IMR-90 (cell line): Measurements from ENCODE around the gene ZNRF3. TPM values are rescaled to one million over a fixed set of nuclear protein-coding genes. Genes with fewer than 3 reads are reported as not detected.

Experiments
- ATAC-seq: fragments of 200-7000 bp; cut with Tn5 transposase; 2 replicates; pipeline ENCODE4 v1.9.1; 2020; ENCODE audit warnings: low read depth, mild to moderate bottlenecking, moderate library complexity
- BruUV-seq: library from RNA; stranded (reverse); fragments of 400-500 nt; replicated peaks from 2 replicates; lab custom pipeline; 2021; lab: Mats Ljungman, UMichigan
- CTCF ChIA-PET: fragments of 300-600 bp; formaldehyde crosslinking; extraction: SDS; loops from one replicate; lab custom pipeline; 2021; ENCODE audit warnings: antibody characterized with exemption; lab: Yijun Ruan, JAX
- POLR2A ChIA-PET: fragments of 300-600 bp; sonication (Branson Sonifier 250); formaldehyde crosslinking; loops from one replicate; lab custom pipeline; 2022; ENCODE audit warnings: antibody characterized with exemption; ENCODE audit not compliant: unreplicated experiment; lab: Charles Lee
- DNase-seq: peaks from one replicate; pipeline ENCODE4 v3.0.0; 2013
- H2AFZ ChIP-seq: replicated peaks from 2 replicates; pipeline ENCODE3; 2013; ENCODE audit warnings: low read length, mild to moderate bottlenecking; ENCODE audit not compliant: poor library complexity
- H2AK5ac ChIP-seq: 2 replicates; pipeline ENCODE4 v1.6.1; 2013; ENCODE audit warnings: low read depth, low read length, inconsistent platforms
- H2AK9ac ChIP-seq: replicated peaks from 2 replicates; pipeline ENCODE3; 2013; ENCODE audit warnings: mild to moderate bottlenecking, low read depth, low read length, moderate library complexity; ENCODE audit not compliant: poor library complexity
- H2BK120ac ChIP-seq: 2 replicates; pipeline ENCODE4 v1.6.1; 2013; ENCODE audit warnings: low read depth, low read length, inconsistent platforms
- H2BK15ac ChIP-seq: 3 replicates; pipeline ENCODE4 v1.6.1; 2013; ENCODE audit warnings: low read depth, low read length, inconsistent platforms
- H2BK20ac ChIP-seq: 2 replicates; pipeline ENCODE4 v1.6.1; 2013; ENCODE audit warnings: low read depth, mild to moderate bottlenecking, inconsistent platforms, low read length, moderate library complexity
- H2BK5ac ChIP-seq: 2 replicates; pipeline ENCODE4 v1.6.1; 2013; ENCODE audit warnings: mild to moderate bottlenecking, low read depth, low read length, inconsistent platforms; ENCODE audit not compliant: poor library complexity, severe bottlenecking
- H3K14ac ChIP-seq: replicated peaks from 2 replicates; pipeline ENCODE4 v1.6.1; 2013; ENCODE audit warnings: low read depth, low read length, inconsistent platforms
- H3K18ac ChIP-seq: 2 replicates; pipeline ENCODE4 v1.6.1; 2013; ENCODE audit warnings: low read depth, low read length, control low read depth
- H3K23ac ChIP-seq: 2 replicates; pipeline ENCODE4 v1.6.1; 2013; ENCODE audit warnings: low read depth, low read length, inconsistent platforms
- H3K27ac ChIP-seq: 2 replicates; pipeline ENCODE4 v1.5.1; 2013; ENCODE audit warnings: mild to moderate bottlenecking, control low read depth, low read length; ENCODE audit not compliant: insufficient read depth
- H3K27me3 ChIP-seq: 2 replicates; pipeline ENCODE4 v1.6.1; 2013; ENCODE audit warnings: low read length; ENCODE audit not compliant: control insufficient read depth, insufficient read depth
- H3K36me3 ChIP-seq: 2 replicates; pipeline ENCODE4 v1.6.1; 2013; ENCODE audit warnings: low read length, mixed read lengths; ENCODE audit not compliant: control insufficient read depth, insufficient read depth
- H3K4ac ChIP-seq: 2 replicates; pipeline ENCODE4 v1.6.1; 2013; ENCODE audit warnings: low read depth, low read length, inconsistent platforms
- H3K4me1 ChIP-seq: 2 replicates; pipeline ENCODE4 v1.6.1; 2013; ENCODE audit warnings: low read length, mixed read lengths; ENCODE audit not compliant: control insufficient read depth, insufficient read depth
- H3K4me2 ChIP-seq: 2 replicates; pipeline ENCODE4 v1.6.1; 2013; ENCODE audit warnings: low read depth, mild to moderate bottlenecking, control low read depth, low read length, moderate library complexity
- H3K4me3 ChIP-seq: 2 replicates; pipeline ENCODE4 v1.5.1; 2013; ENCODE audit warnings: low read depth, mild to moderate bottlenecking, control low read depth, low read length, moderate library complexity; ENCODE audit not compliant: insufficient read depth
- H3K56ac ChIP-seq: 2 replicates; pipeline ENCODE4 v1.6.1; 2013; ENCODE audit warnings: low read length, inconsistent platforms; ENCODE audit not compliant: insufficient read depth; ENCODE audit errors: extremely low read depth
- H3K79me1 ChIP-seq, 2 experiments: 2 replicates each; pipeline ENCODE4 v1.6.1; 2013; ENCODE audit warnings: low read length in 2 of 2, inconsistent platforms in 1 of 2, low read depth in 1 of 2
- H3K9ac ChIP-seq: 2 replicates; pipeline ENCODE4 v1.6.1; 2013; ENCODE audit warnings: low read depth, low read length, control low read depth
- H3K9me1 ChIP-seq: 2 replicates; pipeline ENCODE4 v1.6.1; 2013; ENCODE audit warnings: low read length, inconsistent platforms; ENCODE audit not compliant: insufficient read depth
- H3K9me3 ChIP-seq: 2 replicates; pipeline ENCODE4 v1.6.1; 2013; ENCODE audit warnings: low read length; ENCODE audit not compliant: control insufficient read depth, insufficient read depth
- H4K20me1 ChIP-seq: 2 replicates; pipeline ENCODE4 v1.6.1; 2013; ENCODE audit warnings: low read length, inconsistent platforms; ENCODE audit not compliant: insufficient read depth
- H4K5ac ChIP-seq: 2 replicates; pipeline ENCODE4 v1.6.1; 2013; ENCODE audit warnings: mild to moderate bottlenecking, low read depth, low read length, control low read depth
- H4K8ac ChIP-seq, 2 experiments: 2 replicates each; pipeline ENCODE4 v1.6.1; 2013; ENCODE audit warnings: low read depth in 2 of 2, low read length in 2 of 2, control low read depth in 1 of 2, inconsistent platforms in 1 of 2
- H4K91ac ChIP-seq: 2 replicates; pipeline ENCODE4 v1.6.1; 2013; ENCODE audit warnings: low read depth, low read length, inconsistent platforms; ENCODE audit not compliant: insufficient read depth
- CEBPB ChIP-seq: IDR thresholded peaks from 2 replicates; pipeline ENCODE4 v1.6.1; 2012; ENCODE audit warnings: low read depth, low read length, improper control_type of control experiment
- CHD1 ChIP-seq: IDR thresholded peaks from 2 replicates; pipeline ENCODE4 v1.6.1; 2012; ENCODE audit warnings: low read depth, low read length, improper control_type of control experiment
- ELK1 ChIP-seq: fragments of 150-350 bp; IDR thresholded peaks from 2 replicates; pipeline ENCODE4 v1.6.1; 2016; ENCODE audit warnings: low read depth, mild to moderate bottlenecking, low read length, moderate library complexity, borderline replicate concordance
- FOS ChIP-seq: fragments of 150-350 bp; IDR thresholded peaks from 2 replicates; pipeline ENCODE4 v1.6.1; 2016; ENCODE audit warnings: low read depth, low read length
- MAFK ChIP-seq: IDR thresholded peaks from 2 replicates; pipeline ENCODE4 v1.6.1; 2012; ENCODE audit warnings: low read depth, low read length, improper control_type of control experiment
- MAZ ChIP-seq: IDR thresholded peaks from 2 replicates; pipeline ENCODE4 v1.6.1; 2012; ENCODE audit warnings: low read depth, mild to moderate bottlenecking, low read length, improper control_type of control experiment, moderate library complexity, borderline replicate concordance
- MXI1 ChIP-seq: IDR thresholded peaks from 2 replicates; pipeline ENCODE4 v1.6.1; 2012; ENCODE audit warnings: low read depth, mild to moderate bottlenecking, low read length, moderate library complexity, borderline replicate concordance
- NFE2L2 ChIP-seq: fragments of 150-350 bp; IDR thresholded peaks from 2 replicates; pipeline ENCODE4 v1.6.1; 2016; ENCODE audit warnings: low read depth, mild to moderate bottlenecking, low read length
- POLR2A ChIP-seq: IDR thresholded peaks from 2 replicates; pipeline ENCODE4 v1.6.1; 2012; ENCODE audit warnings: mild to moderate bottlenecking, low read depth, low read length
- RAD21 ChIP-seq: IDR thresholded peaks from 2 replicates; pipeline ENCODE4 v1.6.1; 2012; ENCODE audit warnings: low read length, improper control_type of control experiment
- RCOR1 ChIP-seq: IDR thresholded peaks from 2 replicates; pipeline ENCODE4 v1.6.1; 2012; ENCODE audit warnings: mild to moderate bottlenecking, low read length, improper control_type of control experiment; ENCODE audit not compliant: insufficient replicate concordance
- RFX5 ChIP-seq: IDR thresholded peaks from 2 replicates; pipeline ENCODE4 v1.8.0; 2012; ENCODE audit warnings: low read depth, mild to moderate bottlenecking, low read length, moderate library complexity
- SMC3 ChIP-seq: fragments of 150-350 bp; IDR thresholded peaks from 2 replicates; pipeline ENCODE4 v1.6.1; 2016; ENCODE audit warnings: low read depth, mild to moderate bottlenecking, antibody characterized with exemption, low read length, moderate library complexity
- WGBS, 2 experiments: methylation state at CpG; one replicate each; pipeline versions ENCODE4 v1.1.5 to v1.1.7; 2013; ENCODE audit warnings: missing lambda C conversion rate in 2 of 2; ENCODE audit not compliant: insufficient read length in 1 of 2; ENCODE audit errors: extremely low coverage in 2 of 2; 5-methylcytosine and 5-hydroxymethylcytosine counted together
- dilution Hi-C: fragments of 300-500 bp; cut with HindIII; formaldehyde crosslinking; loops from one replicate; pipeline ENCODE4 v1.14.3; 2018; ENCODE audit warnings: low sequenced_read_pairs; ENCODE audit not compliant: unreplicated experiment
- in situ Hi-C: fragments of 300-500 bp; cut with MboI; formaldehyde crosslinking; loops from 3 replicates; pipeline ENCODE4 v1.14.3; 2019; ENCODE audit warnings: low sequenced_read_pairs, inconsistent platforms, mixed read lengths
- intact Hi-C: fragments of 100-400 bp; cut with micrococcal nuclease; formaldehyde crosslinking; loops from 2 replicates; pipeline ENCODE4 v1.10.0; 2022
- polyA plus RNA-seq, 3 experiments: library from polyadenylated mRNA; depleted of rRNA; stranded (reverse); fragments of >200 nt; gene quantifications; 2 replicates each; pipeline ENCODE4 v1.2.3, GENCODE V29; 2012; ENCODE audit warnings: low replicate concordance in 1 of 3
- total RNA-seq: library from RNA; depleted of rRNA; stranded (reverse); fragments of >200 nt; gene quantifications from 2 replicates; pipeline ENCODE4 v1.2.3, GENCODE V29; 2012
- TF ChIP-seq, protein P1 (sequence below): fragments of 150-350 bp; IDR thresholded peaks from 2 replicates; pipeline ENCODE4 v1.6.1; 2017; ENCODE audit warnings: mild to moderate bottlenecking, antibody characterized with exemption, low read length, low read depth
- TF ChIP-seq, protein P2 (sequence below): conservative IDR thresholded peaks from 2 replicates; pipeline ENCODE4 v1.5.1; 2012; ENCODE audit warnings: mild to moderate bottlenecking, low read depth, low read length, improper control_type of control experiment

ZNRF3 gene
- total and polyA plus RNA-seq, 2 of the 4 experiments (the other 2 are of a cell fraction), result 1.4 to 2.4 TPM

GRCh38 chr22:29065468-29066190, 182.3 kb downstream of the ZNRF3 start:
- Histone ChIP-seq H3K36me3 (no peaks in the 10 kb centered on the region), H3K9me1 (no peaks in the 10 kb centered on the region), H3K79me1 (no peaks in the 10 kb centered on the region), H2BK15ac (no peak overlapping the region), H2BK20ac (no peak overlapping the region), H3K9ac (no peak overlapping the region), H3K4me2 (no peak overlapping the region), H3K4ac (no peak overlapping the region), H2AK9ac (no peak overlapping the region), H4K8ac (no peak overlapping the region), H3K23ac (no peak overlapping the region), H2BK120ac (no peak overlapping the region), H4K5ac (no peak overlapping the region), H2AK5ac (no peak overlapping the region), H4K20me1 (no peaks in the 10 kb centered on the region), H3K27me3 (peaks cover 23% of the 10 kb centered on the region), H3K4me3 (no peak overlapping the region), H3K14ac (no peak overlapping the region), H3K27ac (no peak overlapping the region), H4K91ac (no peak overlapping the region), H2BK5ac (no peak overlapping the region), H3K4me1 (no peaks in the 10 kb centered on the region), H3K56ac (no peak overlapping the region), H2AFZ (no peak overlapping the region), H3K9me3 (no peaks in the 10 kb centered on the region), H3K18ac (no peak overlapping the region)
- DNase-seq (no peak), ATAC-seq (no peak)
- in situ Hi-C loops (no loop called here), dilution Hi-C loops (no loop called here), intact Hi-C loops (no loop called here)
- CTCF ChIA-PET, result interaction anchor here (0.6 to 1.3 kb wide), 2 partner anchors 89 to 195 kb away, joined by 3 read pairs; no protein-coding TSS in a partner anchor
- BruUV-seq, result no TSS peak
- TF ChIP-seq ELK1 (no peak), POLR2A (no peak), MAZ (no peak), SMC3 (no peak), MXI1 (no peak), MAFK (no peak), FOS (no peak), CHD1 (no peak), RFX5 (no peak), NFE2L2 (no peak), RAD21 (no peak), RCOR1 (no peak), CEBPB (no peak)
- TF ChIP-seq, protein P1, sequence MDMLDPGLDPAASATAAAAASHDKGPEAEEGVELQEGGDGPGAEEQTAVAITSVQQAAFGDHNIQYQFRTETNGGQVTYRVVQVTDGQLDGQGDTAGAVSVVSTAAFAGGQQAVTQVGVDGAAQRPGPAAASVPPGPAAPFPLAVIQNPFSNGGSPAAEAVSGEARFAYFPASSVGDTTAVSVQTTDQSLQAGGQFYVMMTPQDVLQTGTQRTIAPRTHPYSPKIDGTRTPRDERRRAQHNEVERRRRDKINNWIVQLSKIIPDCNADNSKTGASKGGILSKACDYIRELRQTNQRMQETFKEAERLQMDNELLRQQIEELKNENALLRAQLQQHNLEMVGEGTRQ, result no peak
- TF ChIP-seq, protein P2, sequence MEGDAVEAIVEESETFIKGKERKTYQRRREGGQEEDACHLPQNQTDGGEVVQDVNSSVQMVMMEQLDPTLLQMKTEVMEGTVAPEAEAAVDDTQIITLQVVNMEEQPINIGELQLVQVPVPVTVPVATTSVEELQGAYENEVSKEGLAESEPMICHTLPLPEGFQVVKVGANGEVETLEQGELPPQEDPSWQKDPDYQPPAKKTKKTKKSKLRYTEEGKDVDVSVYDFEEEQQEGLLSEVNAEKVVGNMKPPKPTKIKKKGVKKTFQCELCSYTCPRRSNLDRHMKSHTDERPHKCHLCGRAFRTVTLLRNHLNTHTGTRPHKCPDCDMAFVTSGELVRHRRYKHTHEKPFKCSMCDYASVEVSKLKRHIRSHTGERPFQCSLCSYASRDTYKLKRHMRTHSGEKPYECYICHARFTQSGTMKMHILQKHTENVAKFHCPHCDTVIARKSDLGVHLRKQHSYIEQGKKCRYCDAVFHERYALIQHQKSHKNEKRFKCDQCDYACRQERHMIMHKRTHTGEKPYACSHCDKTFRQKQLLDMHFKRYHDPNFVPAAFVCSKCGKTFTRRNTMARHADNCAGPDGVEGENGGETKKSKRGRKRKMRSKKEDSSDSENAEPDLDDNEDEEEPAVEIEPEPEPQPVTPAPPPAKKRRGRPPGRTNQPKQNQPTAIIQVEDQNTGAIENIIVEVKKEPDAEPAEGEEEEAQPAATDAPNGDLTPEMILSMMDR, result no peak
- 45% methylated on average over 3 of the region's 7 CpGs; no CpG with 5 or more reads in 1 of the 2 experiments for WGBS, 2 experiments
- POLR2A ChIA-PET, result no interaction called here
